HG03196 (cell line): ENCODE data around the gene SNTG2.

Source experiments
- ATAC-seq: cut with Tn5 transposase; IDR thresholded peaks from one replicate; pipeline ENCODE4 v1.9.1; 2021; ENCODE audit not compliant: unreplicated experiment

Gene SNTG2

DNA sequence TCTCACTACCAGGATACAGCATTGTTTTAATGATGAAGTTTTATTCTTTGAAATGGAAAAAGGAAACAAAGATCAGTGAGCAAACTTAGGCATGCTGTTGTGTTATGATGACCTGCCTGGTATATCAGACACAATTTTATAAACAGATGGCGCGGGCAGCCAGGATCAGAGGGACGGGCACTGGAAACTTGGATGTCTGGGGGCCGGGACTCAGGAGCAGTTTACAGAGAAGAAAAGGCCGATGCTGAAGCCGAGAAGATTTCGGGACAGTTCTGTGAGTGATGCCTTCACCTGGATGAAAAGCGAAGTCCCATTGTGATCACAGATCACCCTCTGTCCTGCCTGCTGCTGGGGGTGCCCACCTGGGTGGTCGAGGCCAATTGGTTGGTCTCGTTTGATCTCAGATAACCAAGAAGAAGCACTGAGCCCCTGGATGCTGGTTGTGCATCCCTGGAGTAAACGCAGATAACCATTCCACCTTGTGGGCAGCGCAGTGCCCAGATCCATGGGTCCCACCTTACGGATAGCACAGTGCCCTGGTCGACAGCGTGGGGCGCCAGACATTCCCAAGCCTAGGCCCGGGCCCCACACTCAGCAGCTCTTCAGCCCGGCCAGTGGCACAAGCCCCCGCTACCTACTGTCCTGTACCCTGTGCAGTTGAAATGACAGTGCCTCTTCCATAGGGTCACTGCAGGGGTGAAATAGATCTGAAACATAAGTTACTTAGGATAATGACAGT lies 279.7 kb downstream of the SNTG2 start:
- ATAC-seq: no peak

DNA sequence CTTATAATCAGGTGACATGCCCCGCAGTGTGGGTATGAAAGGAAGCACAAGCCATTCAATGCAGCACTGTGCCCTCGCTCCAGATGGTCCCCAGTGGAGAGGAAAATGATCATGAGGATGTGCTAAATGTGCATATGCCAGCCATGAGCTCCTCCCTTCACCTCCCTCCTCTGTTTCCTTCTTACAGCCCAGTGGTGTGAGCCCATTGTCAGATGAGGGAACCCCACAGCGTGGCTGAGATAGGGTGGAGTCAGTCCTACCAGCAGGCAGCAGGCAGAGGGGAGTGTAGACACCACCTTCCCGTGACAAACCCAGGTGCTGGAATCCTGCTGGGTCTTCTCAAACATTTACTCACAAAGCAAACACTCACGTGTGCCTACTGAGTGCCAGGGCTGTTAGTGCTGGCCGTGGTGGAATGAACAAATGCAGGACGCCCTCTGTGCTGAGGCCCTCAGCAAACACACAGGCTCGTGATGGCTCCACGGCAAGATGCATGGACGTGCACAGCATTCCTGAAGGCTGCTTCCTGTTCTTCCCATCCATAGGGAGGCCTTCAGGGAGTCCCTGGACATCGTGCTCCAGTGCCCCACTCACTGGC lies 280.9 kb downstream of the SNTG2 start:
- no peak for ATAC-seq

DNA sequence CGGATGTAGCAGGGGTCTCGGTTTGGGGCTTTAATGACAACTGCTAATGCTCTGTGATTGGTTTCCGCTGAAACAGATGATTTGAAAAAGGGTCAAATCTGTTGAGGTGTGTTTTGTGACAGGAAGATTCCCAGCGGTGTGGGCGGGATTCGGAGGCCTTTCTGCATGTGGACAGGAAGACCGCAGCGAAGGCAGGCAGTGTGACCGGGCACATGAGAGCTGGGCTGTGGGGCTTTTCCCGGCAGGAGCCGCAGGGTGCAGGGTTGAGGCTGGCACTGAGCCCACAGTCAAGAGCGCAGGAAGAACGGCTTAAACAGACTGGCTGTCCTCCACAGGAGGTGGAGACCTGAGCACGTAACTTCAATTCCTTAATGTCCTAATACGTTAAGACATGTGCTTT lies 282.6 kb downstream of the SNTG2 start:
- ATAC-seq: no peak

DNA sequence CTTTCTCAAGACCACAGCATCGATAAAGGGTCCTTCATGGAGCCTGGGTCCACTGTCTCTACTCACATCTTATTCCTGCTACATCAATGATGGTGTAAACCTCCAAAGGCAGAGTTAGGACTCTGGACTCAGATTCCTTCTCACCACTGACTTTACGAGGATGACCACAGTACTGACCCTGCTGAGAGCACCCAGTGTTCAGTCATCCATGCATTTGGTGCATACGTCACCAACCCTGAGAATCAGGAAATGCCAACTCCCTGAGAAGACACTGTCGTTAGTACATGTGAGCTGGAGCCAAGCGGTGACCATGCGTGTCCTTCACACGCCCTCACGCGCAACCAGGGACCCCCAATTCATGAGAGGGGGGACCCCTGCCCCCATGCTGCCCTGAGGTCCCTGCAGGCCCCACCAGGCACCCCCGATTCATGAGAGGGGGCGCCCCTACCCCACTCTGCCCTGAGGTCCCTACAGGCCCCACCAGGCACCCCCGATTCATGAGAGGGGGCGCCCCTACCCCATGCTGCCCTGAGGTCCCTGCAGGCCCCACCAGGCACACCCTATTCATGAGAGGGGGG lies 284.2 kb downstream of the SNTG2 start:
- no peak for ATAC-seq

DNA sequence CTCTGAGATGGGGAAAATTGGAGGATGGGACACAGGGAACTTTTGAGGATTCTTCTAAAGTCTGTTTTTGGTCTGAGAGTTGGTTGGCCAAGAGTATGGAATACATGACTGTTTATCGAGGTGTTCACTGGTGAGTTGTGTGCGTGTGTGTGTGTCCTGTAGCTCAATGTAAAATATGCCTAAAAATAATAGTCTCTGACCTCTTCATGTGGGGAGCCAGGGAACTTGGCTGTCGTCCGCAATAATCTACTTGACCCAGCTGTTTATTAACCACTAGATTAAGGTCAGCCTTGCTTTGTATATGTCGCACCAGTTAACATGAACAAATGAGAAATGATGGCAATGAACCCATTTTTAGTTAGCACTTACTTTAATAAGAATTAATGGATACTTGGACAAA lies 285.2 kb downstream of the SNTG2 start:
- no peak for ATAC-seq

DNA sequence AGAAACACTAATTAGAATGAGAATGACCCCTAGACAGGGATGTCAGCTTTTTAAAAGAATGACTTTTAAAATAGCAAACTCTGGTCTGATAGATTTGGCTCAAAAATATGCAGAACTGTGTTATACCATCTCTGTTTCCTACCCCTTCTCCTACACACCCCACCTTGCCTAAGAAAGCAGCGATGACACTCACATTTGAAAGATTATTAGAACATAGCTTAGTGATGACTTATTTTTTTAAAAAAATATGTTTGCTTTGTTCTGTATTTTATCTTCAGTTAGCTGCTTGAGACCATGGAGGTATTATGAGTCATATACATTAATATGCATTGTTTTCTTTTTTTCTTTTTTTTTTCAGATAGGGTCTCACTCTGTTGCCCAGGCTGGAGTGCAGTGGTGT lies 286.0 kb downstream of the SNTG2 start:
- no peak for ATAC-seq

DNA sequence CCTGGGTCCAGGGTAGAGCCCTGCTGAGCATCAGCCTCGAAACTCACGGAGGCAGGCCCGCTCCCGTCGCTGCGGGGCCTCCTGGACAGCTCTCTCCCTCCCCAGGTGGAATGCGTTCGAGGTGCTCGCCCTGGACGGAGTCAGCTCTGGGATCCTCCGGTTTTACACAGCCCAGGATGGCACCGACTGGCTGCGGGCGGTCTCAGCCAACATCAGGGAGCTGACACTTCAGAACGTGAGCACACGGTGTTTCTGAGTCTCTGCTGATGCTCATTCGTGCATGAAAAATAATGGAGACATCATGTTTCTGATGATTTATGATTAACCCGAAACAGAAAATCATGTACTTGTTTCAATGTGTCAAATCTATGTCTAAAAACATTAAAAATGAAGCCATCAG lies 287.1 kb downstream of the SNTG2 start:
- ATAC-seq: no peak

DNA sequence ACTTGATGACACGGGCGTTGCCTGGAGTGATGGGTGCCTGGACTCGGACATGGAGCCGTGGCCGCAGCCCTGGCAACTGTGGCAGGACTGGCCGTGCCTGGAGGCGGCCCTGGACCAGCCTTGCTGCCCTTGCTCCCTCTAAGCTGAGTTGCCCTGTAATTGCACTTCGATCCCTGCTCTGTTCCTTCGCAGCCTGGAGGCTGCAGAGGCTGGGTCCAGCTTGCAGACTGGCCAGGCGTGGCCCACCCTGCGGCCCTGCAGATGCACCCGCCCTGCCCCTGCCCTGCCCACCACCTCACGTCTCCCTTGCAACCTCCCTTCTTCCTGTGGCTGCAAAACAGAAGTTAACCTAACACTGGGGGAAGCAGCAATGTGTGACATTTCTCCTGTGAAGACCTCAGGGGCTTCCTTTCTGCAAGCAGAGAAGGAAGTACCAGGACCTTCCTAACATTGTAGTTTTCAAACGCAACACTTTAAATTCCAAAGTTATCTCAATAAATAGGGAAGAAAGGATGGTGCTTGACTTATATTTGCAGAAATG lies 288.0 kb downstream of the SNTG2 start:
- no peak for ATAC-seq

DNA sequence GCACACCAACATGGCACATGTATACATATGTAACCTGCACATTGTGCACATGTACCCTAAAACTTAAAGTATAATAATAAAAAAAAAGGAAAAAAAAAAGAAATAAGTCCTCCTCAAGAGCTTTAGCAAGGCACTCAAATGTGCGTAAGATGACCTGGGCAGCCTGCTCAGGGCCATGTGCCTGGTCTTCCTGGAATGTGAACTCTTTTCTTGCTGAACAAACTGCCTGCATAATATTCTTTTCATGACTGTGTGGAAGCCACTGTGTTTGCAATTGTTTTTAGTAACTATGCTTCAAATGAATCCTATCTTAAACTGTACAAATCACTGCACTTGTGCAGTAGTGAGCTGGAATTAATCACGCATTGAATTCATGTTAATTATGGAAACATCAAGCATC lies 294.5 kb downstream of the SNTG2 start:
- no peak for ATAC-seq

DNA sequence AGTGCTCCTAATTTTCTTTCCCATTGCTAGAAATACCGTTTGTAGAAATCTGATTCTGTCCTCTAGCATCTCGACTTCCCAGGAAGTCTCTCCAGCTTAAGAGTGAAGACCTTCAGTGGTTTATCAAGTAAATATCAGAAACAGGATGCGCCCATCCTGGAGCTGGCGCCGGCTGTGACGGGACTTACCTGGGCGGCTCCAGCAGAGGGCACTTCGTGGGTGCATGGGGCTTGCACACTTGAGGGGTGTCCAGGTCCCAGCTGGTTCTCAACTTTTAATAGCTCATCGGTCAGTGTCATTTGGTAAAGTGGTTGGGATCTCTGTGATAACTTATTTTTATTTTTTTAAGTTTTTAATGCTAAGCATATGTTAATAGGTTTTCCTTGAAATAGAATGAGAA lies 295.6 kb downstream of the SNTG2 start:
- no peak for ATAC-seq

DNA sequence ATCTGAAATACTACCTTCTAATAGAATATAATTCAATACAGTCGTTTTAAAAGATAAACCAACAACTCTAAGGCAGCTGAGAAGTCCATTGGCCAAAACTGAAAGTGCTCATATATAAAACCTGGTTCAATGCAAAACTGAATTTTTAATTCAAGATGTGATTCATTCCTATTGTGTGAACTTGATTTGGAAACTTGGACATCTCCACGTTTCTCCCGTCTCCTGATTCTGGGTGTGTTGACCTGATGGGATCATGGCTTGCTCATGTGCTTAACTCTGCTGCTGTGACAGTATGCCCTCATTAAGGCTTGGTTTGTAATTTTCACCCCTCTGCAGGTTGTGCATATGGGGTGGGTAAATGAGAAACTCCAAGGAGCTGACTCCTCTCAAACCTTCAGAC lies 296.3 kb downstream of the SNTG2 start:
- ATAC-seq: no peak

DNA sequence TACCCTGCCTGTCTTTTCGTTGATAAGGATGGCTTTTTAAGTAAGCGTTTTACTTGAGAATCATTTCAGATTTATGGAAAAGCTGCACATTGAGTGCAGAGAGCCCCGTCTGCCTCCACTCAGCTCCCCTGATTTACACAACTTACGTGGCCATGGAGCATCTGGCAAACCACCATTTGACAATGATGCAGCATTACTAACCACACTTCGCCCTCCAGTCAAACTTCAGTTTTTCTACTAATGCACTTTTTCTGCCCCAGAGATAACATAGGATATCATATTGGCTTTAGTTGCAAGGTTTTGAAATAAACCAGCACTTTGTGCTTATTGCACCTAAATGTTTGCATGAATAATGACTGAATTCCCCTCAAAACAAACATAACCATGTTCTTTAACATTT lies 297.5 kb downstream of the SNTG2 start:
- ATAC-seq: no peak

DNA sequence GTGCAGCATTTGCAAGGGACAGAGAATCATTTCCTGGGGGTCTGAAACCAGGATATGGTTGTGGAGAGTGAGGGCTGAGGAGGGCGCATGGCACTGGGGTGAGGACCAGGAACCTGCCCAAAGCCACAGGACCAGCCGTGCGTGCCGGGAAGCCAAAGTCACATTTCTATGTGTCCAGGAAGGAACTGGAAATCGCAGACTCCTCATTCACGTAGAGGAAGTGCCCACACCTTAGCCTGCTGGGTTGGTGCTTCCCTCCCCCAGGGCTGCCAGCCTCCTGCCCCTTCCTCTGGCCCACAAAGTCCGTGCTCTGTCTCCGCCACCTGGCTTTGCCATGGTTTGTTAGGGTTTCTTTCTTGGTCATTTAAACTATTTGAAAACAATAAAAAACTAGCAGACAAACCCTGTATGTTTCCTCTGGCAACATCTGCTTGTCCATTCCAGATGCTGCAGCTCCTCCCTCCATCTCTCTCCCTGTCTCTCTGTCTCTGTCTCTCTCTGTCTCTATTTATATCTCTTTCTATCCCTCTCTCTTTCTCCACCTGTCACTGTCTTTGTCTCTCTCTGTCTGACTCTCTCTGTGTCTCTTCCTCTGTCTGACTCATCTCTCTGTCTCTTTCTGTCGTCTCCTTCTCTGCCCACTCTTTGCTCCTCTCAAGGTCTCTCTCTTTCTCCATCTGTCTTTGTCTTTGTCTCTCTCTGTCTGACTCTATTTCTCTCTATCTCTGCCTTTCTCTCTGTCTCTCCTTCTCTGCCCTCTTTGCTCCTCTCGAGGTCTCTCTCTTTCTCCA lies 299.4 kb downstream of the SNTG2 start:
- ATAC-seq: no peak

DNA sequence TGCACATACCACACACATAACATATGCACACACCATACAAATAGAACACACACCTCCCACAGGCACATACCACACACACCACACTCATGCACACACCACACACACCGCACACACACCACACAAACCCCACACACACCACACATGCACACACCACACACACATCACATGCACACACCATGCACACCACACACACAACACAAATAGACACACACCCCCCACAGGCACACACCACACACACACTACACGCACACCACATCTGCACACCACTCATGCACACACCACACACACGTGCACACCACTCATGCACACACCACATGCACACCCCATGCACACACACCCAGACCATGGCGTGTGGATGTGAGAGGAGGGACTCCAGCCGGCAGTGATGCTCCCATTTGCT lies 300.9 kb downstream of the SNTG2 start:
- no peak for ATAC-seq

DNA sequence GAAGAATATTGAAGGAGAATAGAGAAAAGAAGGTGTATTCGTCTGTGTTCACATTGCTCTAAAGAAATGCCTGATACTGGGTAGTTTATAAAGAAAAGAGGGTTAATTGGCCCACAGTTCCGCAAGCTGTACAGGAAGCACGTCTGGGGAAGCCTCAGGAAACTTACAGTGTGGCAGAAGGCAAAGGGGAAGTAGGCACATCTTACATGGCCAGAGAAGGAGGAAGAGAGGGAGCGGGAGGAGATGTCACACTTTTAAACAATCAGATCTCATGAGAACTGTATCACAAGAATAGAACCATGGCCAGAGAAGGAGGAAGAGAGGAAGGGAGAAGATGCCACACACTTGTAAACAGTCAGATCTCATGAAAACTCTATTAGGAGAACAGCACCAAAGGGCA lies 303.0 kb downstream of the SNTG2 start:
- no peak for ATAC-seq

DNA sequence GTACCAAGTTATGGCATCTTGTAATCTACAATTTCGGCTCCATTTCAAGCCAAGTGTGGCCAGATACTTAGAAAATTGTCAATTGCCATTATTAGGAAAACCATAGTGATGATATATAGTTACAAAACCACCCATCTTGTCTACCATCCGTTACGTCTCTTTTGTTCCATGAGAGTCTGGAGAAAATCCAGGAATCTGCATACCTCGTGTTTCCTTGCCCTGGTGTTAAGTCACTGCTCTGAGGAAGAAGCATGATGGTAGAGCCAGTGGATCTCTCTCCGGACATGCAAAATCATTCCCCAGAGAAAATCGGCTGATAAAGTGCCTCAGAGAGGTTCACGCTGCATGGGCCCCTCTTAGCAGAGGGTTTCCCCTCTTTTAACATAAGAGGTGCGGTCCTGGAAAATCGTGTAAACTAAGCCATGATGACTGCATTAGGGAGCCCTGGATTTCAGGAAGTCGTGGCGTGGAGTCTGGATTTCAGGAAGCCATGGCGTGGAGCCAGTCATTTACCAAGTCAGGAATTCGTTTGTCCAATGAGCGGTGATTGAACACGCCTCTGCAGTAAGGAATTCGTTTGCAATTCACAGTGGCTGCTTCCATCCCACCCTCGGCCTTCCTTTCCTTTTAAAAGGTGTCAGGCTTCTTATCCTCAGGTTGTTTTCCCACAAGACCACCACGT lies 304.2 kb downstream of the SNTG2 start:
- ATAC-seq: no peak

DNA sequence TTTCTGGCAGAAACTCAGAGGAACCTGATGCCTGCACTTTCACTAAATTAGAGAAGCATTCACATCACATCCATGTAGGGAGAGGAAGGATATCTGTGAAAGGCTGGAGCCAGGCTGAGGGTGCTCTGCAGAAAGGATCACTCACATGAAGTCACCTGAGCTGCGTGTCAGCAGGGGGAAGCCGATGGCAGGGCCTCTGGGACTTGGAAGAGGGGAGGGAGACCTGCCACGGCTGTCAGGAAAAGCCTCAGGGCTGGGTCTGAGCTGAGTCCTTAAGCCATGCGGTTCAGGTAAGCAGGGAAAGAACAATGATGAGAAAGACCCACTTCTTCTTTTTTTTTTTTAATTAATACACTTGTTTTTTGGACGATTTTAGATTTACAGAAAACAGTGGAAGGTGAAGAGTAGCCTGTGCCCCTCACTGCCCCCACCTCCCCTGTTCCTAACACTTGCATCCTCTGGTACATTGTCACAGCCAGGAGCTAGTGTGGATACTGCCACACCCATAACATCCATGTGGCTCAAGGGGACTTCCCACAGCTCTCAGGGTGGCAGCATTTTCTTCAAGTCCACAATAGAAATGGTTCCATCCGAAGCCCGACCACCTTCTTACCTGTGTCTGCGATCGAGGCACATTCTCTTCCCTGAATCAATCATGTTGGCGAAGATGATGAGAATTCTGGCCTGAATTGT lies 306.1 kb downstream of the SNTG2 start:
- no peak for ATAC-seq

DNA sequence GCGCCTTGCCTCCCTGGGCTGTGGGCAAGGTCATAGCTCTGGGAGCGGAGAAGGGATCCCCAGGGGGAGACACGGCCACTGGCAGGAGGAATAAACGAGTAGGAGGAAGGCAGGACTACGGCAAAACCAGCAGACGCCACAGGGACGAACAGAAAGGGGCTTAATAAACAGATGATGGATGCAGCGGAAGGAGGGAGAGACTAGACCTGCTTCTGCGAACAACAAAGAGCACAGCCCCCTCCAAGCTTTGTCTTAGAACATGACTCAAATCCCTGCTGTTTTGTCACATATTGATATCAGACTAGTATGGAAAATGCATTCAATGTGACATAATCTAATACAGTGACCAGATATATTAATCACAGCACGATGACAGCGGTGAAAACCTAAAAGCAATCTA lies 306.7 kb downstream of the SNTG2 start:
- ATAC-seq: no peak

DNA sequence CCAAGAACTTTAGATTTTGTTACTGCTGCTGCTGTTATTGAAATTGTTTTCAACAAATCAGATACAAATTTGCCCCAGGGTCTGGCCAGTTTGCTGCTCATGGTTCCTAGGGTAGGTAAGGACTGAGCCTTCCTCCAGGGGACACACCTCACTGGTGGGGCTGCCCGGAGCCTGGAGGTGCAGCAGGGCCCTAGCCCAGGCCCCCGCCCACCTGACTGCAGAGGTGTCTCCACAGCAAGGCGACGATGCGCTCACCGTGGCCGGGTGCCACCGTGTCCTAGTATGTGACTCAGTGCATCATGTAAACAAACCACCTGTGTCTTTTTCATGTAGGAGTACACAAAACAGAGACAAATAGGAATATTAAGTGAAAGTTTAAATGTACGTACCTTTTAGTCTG lies 309.1 kb downstream of the SNTG2 start:
- no peak for ATAC-seq

DNA sequence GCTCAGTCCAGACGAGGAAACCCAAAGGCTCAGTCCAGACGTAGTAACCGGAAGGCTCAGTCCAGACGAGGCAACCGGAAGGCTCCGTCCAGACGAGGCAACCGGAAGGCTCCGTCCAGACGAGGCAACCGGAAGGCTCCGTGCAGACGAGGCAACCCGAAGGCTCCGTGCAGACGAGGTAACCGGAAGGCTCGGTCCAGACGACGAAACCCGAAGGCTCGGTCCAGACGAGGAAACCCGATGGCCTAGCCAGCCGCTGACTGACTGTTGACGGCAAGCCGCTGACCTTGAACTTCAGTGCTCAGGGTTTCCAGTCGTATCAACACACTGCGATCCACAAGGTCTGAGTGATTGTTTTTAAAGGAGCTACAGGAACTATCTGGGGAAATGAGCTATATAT lies 312.0 kb downstream of the SNTG2 start:
- ATAC-seq: no peak

DNA sequence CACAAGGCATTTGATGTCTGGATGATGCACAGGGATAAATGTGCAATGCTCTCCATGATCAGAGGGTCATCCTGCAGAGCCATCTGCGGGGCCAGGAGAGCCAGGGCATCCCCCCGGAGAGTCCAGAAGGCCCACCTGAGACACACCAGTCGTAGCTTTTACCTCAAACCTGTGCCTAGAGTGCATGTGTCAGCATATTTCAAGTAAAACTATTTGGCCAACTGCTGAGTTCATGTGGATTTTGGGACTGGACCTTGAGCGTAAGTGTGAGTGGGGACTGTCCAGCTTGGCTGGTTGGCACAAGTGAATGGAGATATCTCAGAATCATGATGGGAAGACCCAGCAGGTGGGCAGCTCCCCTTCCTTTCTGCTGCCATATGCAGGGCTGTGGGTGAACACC lies 314.8 kb downstream of the SNTG2 start:
- ATAC-seq: no peak
